GM12865 (cell line): Measurements from ENCODE around the gene CAST.

Experiments
- DNase-seq: peaks from one replicate; pipeline ENCODE4 v3.0.0; 2010; ENCODE audit warnings: low read depth
- H3K4me3 ChIP-seq: 2 replicates; pipeline ENCODE4 v1.5.1; 2011; ENCODE audit warnings: mild to moderate bottlenecking, low read depth, low read length, control low read depth
- TF ChIP-seq, protein P1 (sequence below): IDR thresholded peaks from 2 replicates; pipeline ENCODE4 v1.5.1; 2011; ENCODE audit warnings: low read length, control low read depth, low read depth, inconsistent platforms; ENCODE audit not compliant: insufficient read depth; ENCODE audit errors: missing control alignments

Gene CAST

GRCh38 chr5:96692441-96692840 lies 30.3 kb downstream of the CAST start:
- DNase-seq: no peak
- TF ChIP-seq, protein P1, sequence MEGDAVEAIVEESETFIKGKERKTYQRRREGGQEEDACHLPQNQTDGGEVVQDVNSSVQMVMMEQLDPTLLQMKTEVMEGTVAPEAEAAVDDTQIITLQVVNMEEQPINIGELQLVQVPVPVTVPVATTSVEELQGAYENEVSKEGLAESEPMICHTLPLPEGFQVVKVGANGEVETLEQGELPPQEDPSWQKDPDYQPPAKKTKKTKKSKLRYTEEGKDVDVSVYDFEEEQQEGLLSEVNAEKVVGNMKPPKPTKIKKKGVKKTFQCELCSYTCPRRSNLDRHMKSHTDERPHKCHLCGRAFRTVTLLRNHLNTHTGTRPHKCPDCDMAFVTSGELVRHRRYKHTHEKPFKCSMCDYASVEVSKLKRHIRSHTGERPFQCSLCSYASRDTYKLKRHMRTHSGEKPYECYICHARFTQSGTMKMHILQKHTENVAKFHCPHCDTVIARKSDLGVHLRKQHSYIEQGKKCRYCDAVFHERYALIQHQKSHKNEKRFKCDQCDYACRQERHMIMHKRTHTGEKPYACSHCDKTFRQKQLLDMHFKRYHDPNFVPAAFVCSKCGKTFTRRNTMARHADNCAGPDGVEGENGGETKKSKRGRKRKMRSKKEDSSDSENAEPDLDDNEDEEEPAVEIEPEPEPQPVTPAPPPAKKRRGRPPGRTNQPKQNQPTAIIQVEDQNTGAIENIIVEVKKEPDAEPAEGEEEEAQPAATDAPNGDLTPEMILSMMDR: no peak
- no peak overlapping the region for H3K4me3 ChIP-seq

GRCh38 chr5:96699186-96699820 lies 37.1 kb downstream of the CAST start:
- TF ChIP-seq, protein P1: no peak
- DNase-seq: no peak

DNA sequence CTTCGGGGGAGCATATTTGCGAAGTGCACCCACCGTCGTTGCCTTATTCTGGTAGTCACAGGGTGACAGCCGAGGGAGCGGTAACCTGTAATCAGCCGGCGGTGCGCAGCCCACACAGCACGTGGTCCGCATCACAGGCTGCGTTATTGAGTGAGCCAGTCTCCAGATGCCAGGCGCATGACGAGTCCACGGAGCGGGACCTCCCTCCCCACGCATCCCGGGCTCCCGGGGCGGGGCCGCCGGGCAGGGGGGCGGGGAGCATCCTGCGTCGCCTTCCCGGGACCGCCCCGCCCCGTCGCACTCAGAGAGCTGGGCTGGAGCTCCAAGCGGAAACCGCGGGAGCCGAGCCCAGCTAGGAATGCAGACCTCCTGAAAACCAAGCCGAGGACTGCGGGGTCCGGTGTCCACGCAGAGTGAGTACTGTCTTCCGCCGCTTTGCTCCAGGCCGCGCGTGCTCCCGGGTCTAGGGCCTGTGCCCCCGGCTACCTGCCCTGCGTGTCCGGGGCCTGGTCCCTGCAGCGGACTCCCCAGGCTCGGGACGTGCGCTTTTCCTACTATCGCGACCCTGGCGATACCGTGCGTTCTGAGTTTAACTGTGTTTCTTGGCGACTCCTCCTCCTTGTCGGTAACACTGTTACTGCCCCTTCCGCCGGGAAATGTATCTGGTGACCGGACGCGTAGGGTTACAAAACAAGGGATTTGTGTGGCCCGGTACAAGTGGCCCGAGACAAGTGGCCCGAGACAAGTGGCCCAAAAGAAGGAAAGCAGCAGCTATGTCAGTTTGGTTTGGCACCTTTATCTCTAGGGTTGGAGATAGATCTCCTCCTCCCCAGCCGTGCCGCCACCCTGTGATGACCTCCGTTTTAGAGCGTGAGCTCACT lies 40.6 kb downstream of the CAST start:
- peak; percentile 64 for DNase-seq
- H3K4me3 ChIP-seq: peak overlapping the region; percentile 87
- TF ChIP-seq, protein P1: no peak

More at GRCh38 chr5:96699186-96699820, 37.1 kb downstream of the CAST start:
- H3K4me3 ChIP-seq: no peak overlapping the region

- DNase-seq: peak; percentile 78
- peak overlapping the region; percentile 87 for H3K4me3 ChIP-seq
- TF ChIP-seq, protein P1: no peak
Observed at GRCh38 chr5:96703384-96703920, 41.3 kb downstream of the CAST start.

GRCh38 chr5:96703995-96704394 lies 41.8 kb downstream of the CAST start:
- peak overlapping the region; percentile 87 for H3K4me3 ChIP-seq
- TF ChIP-seq, protein P1: no peak
- DNase-seq: no peak

- DNase-seq: peak; percentile 9
- no peak overlapping the region for H3K4me3 ChIP-seq
- TF ChIP-seq, protein P1: no peak
Observed at GRCh38 chr5:96706433-96707111, 44.4 kb downstream of the CAST start.
